ENCODE data around the gene HIF1A.

HIF1A gene

DNA sequence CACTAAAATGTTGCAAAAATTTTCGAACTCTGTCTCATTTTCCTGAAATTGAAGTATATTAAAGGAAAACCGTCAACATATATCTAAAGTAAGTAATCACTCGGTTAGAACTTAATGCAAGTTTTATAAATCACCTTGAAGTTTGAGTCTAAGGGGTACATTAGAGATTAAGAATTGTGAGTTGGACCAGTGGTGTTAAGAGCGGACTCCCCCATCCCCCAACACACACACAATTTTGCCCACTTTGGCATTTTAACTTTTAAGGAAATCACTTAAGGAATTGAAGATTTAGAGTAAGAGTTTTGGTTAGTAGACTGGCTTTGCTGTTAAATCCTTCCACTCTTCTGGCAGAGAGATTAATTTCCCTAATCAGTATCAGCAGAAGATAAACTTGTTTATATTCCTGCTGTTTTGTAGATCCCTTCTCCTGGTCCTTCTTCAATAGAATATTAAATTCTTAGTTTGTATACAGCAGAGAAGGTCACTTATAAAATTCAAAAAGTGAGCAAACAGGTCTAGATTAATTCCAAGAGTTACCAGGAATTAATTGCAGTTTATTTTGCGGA is 1.5 kb downstream of the HIF1A start:
- no peaks in the 10 kb centered on the region for H3F3A ChIP-seq (ENCODE audit: insufficient read depth)
- H2AFZ ChIP-seq (ENCODE audit: low read depth, low read length, severe bottlenecking), result no peak overlapping the region
- peak overlapping the region; percentile 73 for H3K4me2 ChIP-seq (ENCODE audit: low read depth, low read length, poor library complexity, severe bottlenecking)
- H3K27ac ChIP-seq (ENCODE audit: low read depth, low read length), result no peak overlapping the region
- H4K20me1 ChIP-seq (ENCODE audit: low read depth, low read length), result peaks cover 54% of the 10 kb centered on the region
- H3K9me3 ChIP-seq (ENCODE audit: insufficient read depth, low read length), result no peaks in the 10 kb centered on the region
- no peak for TF ChIP-seq EZH2phosphoT487 (conservative IDR thresholded peaks at IDR 0.05; ENCODE audit: low read length)
- TF ChIP-seq, protein P1, sequence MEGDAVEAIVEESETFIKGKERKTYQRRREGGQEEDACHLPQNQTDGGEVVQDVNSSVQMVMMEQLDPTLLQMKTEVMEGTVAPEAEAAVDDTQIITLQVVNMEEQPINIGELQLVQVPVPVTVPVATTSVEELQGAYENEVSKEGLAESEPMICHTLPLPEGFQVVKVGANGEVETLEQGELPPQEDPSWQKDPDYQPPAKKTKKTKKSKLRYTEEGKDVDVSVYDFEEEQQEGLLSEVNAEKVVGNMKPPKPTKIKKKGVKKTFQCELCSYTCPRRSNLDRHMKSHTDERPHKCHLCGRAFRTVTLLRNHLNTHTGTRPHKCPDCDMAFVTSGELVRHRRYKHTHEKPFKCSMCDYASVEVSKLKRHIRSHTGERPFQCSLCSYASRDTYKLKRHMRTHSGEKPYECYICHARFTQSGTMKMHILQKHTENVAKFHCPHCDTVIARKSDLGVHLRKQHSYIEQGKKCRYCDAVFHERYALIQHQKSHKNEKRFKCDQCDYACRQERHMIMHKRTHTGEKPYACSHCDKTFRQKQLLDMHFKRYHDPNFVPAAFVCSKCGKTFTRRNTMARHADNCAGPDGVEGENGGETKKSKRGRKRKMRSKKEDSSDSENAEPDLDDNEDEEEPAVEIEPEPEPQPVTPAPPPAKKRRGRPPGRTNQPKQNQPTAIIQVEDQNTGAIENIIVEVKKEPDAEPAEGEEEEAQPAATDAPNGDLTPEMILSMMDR (IDR thresholded peaks at IDR 0.05; ENCODE audit: insufficient read depth, low read length, poor library complexity, severe bottlenecking), result no peak
- H3K27me3 ChIP-seq (ENCODE audit: low read length), result no peaks in the 10 kb centered on the region
- peaks cover 19% of the 10 kb centered on the region for H3K36me3 ChIP-seq (ENCODE audit: low read length)
- peak overlapping the region; percentile 87 for H3K9ac ChIP-seq (ENCODE audit: low read length)
- H3K9me2 ChIP-seq (replicated peaks; ENCODE audit: insufficient read depth, low read length), result no peaks in the 10 kb centered on the region
- H3K79me2 ChIP-seq (ENCODE audit: insufficient read depth, low read length), result peaks cover 65% of the 10 kb centered on the region
- peak overlapping the region; percentile 99 for H3K4me3 ChIP-seq (ENCODE audit: insufficient read depth, low read length, poor library complexity, severe bottlenecking)

DNA sequence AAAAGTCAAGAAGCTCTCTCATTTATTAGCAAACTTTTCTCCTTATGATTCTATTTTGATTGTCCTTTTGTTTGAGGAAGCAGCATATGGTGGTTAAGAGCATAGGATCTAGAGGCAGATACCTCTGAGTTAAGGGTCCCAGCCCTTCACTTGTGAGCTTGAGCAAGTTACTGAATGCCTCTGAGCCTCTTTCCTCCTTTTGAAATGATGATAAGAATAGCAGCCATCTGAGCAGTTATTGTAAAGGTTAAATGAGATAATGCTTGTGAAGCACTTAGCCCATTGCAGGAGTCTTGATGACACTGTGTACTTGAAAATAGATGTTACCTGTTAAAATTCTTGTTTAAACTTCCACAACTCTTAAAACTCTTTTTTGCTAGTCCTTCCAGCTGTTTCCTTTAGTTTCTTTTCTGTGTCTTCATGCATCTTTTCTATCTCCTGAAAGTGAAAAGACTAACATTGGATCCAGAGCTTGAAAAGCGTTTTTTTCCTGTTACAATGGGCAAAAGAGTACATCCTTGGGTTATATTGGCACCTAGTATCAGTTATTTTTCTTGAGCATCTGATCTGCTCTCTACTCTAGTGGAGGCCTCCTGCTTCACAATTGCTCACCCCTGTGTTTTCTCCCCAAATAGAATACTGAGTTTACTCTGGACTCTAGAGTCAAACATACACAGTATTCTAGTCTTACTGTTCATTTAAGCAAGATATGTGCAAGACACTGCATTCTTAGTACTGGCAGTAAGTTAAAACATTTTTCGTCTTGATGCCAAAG is 3.1 kb downstream of the HIF1A start:
- H3K27ac ChIP-seq (ENCODE audit: low read depth, low read length), result no peak overlapping the region
- H2AFZ ChIP-seq (ENCODE audit: low read depth, low read length, severe bottlenecking), result no peak overlapping the region
- H3K4me2 ChIP-seq (ENCODE audit: low read depth, low read length, poor library complexity, severe bottlenecking), result peak overlapping the region; percentile 73
- TF ChIP-seq, protein P1 (IDR thresholded peaks at IDR 0.05; ENCODE audit: insufficient read depth, low read length, poor library complexity, severe bottlenecking), result no peak
- no peak for TF ChIP-seq EZH2phosphoT487 (conservative IDR thresholded peaks at IDR 0.05; ENCODE audit: low read length)
- no peaks in the 10 kb centered on the region for H3K9me3 ChIP-seq (ENCODE audit: insufficient read depth, low read length)
- no peaks in the 10 kb centered on the region for H3K27me3 ChIP-seq (ENCODE audit: low read length)
- H3K79me2 ChIP-seq (ENCODE audit: insufficient read depth, low read length), result peaks cover 80% of the 10 kb centered on the region
- peaks cover 65% of the 10 kb centered on the region for H4K20me1 ChIP-seq (ENCODE audit: low read depth, low read length)
- peak overlapping the region; percentile 99 for H3K4me3 ChIP-seq (ENCODE audit: insufficient read depth, low read length, poor library complexity, severe bottlenecking)
- H3K9ac ChIP-seq (ENCODE audit: low read length), result peak overlapping the region; percentile 87
- H3K9me2 ChIP-seq (replicated peaks; ENCODE audit: insufficient read depth, low read length), result no peaks in the 10 kb centered on the region
- peaks cover 6% of the 10 kb centered on the region; the same call in 1 of the 2 replicates for H3F3A ChIP-seq (ENCODE audit: insufficient read depth)
- peaks cover 19% of the 10 kb centered on the region for H3K36me3 ChIP-seq (ENCODE audit: low read length)

DNA sequence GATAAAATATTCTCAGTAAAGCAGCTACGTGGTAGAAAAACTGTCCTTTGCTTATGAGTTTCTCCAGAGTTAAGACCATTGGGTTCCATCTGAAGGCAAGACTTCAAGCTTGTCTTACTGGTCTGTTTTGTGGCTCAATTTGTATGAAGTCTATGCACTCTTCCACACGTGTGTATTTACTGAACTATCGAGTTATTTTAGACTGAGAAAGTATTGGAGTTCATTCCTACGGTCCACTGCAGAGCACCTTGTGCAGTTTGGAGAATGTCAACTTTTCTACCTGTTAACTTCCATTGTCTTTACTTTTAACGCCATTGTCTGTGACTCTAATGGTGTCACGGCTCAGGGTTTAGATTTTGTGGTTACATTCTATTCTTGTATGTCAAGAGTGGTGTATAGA is 3.7 kb downstream of the HIF1A start:
- no peaks in the 10 kb centered on the region for H3K9me2 ChIP-seq (replicated peaks; ENCODE audit: insufficient read depth, low read length)
- H3K9ac ChIP-seq (ENCODE audit: low read length), result no peak overlapping the region; the same call in 1 of the 2 replicates
- H3K27ac ChIP-seq (ENCODE audit: low read depth, low read length), result no peak overlapping the region
- no peak overlapping the region for H2AFZ ChIP-seq (ENCODE audit: low read depth, low read length, severe bottlenecking)
- TF ChIP-seq, protein P1 (IDR thresholded peaks at IDR 0.05; ENCODE audit: insufficient read depth, low read length, poor library complexity, severe bottlenecking), result no peak
- TF ChIP-seq EZH2phosphoT487 (conservative IDR thresholded peaks at IDR 0.05; ENCODE audit: low read length), result no peak
- peak overlapping the region; percentile 73 for H3K4me2 ChIP-seq (ENCODE audit: low read depth, low read length, poor library complexity, severe bottlenecking)
- no peaks in the 10 kb centered on the region for H3K27me3 ChIP-seq (ENCODE audit: low read length)
- H3K36me3 ChIP-seq (ENCODE audit: low read length), result peaks cover 19% of the 10 kb centered on the region
- H3K79me2 ChIP-seq (ENCODE audit: insufficient read depth, low read length), result peaks cover 87% of the 10 kb centered on the region
- H3F3A ChIP-seq (ENCODE audit: insufficient read depth), result peaks cover 9% of the 10 kb centered on the region; the same call in 1 of the 2 replicates
- H3K9me3 ChIP-seq (ENCODE audit: insufficient read depth, low read length), result no peaks in the 10 kb centered on the region
- peaks cover 72% of the 10 kb centered on the region for H4K20me1 ChIP-seq (ENCODE audit: low read depth, low read length)
- peak overlapping the region; percentile 99 for H3K4me3 ChIP-seq (ENCODE audit: insufficient read depth, low read length, poor library complexity, severe bottlenecking)
